Inflammatory macrophage (primary cell): ENCODE measurements around the gene CHST1.

Source experiments
- DNase-seq, 2 donors: peaks; one replicate each; pipeline ENCODE4 v3.0.0-alpha.2; 2020 to 2022

CHST1 gene

DNA sequence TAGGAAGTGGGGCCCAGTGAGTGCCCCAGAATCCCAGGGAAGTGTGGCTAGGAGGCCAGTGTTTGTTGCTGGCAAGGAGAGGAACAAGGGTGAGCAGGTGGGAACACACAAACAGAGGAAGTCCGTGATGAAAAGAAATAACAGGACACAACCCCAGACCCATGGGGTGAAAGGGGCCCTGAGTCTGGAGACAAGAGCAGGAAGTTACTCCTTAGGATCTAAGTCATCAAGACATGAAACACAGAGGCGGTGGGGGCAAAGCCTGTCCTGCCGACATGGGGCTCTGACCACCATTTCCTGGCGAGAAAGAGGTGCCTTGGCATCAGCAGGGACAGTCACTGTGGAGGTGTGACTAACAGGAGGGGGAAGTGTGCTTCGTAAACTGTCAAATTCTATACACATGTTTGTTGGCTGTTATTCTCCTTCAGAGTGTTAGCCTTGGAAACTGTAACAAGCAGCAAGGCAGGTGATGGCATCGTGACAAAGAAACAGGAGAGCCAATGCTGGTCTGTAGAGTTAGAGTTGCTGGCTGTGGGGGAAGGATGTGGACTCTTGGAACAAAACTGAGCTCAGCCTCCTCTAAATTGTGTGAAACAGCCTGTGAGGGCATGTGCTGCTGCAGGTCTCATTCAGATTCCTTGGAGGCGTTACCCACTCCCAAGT lies 21.7 kb downstream of the CHST1 start:
- DNase-seq, result no peak

DNA sequence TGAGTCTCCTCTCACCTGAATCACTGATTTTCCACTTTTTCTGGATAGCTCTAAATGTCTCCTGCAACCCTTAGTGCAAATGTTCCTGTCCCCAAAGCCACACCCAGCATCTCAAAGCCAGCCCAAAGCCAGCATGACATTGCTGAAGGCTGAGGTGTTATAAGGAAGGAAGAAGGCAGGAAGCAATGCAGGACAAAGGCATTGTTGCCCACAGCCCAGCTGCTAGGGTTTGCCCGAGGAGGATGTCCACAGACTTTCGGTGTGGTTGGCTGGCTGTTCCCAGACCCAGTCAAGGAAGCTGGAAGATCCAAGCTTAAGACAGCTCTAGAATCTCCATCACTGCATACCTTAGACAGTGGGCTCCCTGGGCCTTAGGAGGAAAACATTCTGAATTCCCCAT lies 23.5 kb downstream of the CHST1 start:
- DNase-seq, result no peak

DNA sequence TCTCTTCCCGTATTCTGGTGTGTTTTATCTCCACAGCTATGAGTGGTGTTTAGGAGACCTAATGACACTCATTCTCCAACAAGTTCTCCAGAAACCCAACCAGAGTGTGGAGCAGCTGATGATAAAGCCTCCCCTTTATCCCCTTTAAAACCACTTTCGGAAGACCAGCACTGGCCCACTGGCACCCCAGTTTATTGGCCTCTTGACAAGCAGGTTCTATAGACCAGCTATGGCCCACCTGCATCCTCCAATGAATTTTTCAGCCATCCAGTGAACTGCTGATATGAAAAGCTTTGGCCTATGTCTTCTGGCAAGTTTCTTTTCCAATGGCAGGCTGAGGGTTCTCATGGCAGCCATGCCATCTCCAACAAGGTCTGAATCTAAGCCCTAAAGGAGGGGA lies 27.4 kb downstream of the CHST1 start:
- DNase-seq, result no peak

DNA sequence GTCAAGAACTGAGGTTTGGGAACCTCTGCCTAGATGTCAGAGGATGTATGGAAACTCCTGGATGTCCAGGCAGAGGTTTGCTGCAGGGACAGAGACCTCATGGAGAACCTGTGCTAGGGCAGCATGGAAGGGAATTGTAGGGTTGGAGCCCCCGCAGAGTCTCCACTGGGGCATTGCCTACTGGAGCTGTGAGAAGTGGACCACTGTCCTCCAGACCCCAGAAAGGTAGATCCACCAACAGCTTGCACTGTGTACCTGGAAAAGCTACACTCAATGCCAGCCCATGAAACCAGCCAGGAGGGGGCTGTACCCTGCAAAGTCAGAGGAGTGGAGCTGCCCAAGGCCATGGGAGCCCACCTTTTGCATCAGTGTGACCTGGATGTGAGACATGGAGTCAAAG lies 29.5 kb downstream of the CHST1 start:
- no peak for DNase-seq

DNA sequence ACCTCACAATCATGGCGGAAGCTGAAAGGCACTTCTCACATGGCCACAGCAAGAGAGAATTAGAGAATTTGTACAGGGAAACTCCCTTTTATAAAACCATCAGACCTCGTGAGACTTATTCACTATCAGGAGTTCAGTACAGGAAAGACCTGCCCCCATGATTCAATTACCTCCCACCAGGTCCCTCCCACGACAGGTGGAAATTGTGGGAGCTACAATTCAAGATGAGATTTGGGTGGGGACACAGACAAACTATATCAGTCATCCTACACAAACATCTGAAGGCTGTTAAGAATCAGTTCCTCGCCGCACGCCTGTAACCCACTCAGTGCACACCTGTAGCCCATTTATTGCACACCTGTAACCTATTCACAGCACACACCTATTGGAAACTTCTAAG lies 39.8 kb downstream of the CHST1 start:
- DNase-seq, result no peak

DNA sequence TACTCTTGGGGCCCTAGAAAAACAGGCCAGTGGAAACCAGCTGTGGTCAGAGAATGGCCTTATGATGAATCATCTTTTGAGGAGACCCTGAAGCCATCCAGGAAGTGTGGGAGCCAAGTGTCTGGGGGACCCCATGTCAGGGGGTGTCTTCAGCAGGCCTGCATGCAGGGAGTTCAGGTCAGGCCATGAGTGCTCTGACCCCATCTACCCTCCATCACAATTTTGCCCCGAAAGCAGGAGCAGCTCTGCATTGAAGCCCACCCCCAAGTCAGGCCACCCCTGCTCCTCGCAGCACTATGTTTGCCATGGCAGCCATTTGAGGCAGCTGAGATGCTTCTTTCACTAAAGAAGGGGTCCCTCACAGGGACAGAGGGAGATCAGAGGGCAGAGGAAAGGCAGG lies 41.3 kb downstream of the CHST1 start:
- DNase-seq, result no peak

DNA sequence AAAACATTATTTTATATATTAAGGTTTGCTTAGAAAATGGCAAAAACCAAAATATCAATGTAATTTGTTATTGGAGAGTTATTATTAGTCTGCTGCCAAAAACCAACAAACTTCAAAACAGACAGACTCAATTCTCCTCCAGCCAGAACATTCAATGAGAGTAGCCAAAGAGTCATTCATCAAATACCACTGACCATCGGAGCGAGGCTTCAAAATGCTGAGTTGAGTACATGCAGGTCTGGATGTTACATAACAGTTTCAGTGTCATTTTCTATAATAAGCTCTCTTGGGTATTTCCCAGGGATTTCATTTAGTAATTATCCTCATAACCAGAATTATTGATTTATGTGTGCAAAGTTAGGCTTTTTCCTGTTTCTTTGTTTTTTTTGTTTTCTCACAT lies 42.6 kb downstream of the CHST1 start:
- DNase-seq, result no peak

DNA sequence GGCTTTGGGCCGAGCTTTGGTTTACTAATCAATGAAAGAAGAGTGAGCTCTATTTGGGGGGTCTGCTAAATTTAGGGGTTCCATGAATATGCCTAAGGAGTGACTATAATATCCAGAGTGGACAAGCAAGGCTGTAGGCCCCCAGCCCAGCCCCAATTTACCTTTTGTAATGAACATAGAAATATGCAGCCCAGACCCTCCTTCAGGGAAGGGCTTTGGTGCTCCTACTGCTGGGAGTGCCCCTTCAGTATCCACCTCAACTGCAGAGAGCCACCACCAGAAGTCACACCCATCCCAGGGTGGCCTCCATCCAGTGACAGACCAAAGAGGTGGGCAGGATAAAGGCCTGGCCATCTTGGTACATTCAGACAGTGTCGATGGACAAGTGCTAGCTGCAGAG lies 43.1 kb downstream of the CHST1 start:
- DNase-seq, result no peak

DNA sequence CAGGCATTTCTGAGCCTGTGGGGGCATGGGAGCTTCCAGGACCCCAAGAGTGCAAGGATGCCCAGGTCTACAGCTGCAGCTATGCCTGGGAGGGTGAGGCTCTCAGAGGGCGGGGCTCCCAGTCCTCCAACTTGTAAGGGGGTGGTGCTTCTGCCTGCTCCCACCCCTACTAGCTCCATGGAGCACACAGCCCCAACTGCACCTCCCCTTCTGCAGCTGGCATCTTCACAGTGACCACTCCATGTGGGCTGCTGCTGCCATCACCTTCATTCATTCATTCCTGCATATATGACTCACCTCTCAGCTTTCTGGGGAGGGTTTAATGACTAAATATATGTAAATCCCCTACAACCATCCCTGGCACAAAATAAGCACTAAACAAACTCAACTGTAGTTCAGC lies 43.8 kb downstream of the CHST1 start:
- DNase-seq, result no peak

DNA sequence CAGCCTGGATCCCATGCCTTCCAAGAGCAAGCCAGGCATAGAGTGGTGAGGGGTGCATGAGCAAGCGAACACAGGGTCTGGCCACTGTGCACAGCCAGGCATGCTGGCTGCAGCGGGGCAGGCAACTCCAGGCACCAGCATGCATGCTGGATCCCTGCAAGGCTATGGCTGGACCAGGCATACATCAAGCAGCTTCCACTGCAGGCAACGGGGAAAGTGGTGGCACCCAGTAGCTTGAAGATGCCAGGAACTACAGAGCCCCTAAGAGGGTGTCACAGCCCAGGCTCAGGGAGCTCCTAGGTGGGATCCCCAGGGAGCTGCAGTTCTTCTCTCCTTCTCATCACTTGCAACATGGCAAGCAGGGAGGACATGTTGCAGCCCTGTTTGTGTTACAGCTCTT lies 45.2 kb downstream of the CHST1 start:
- DNase-seq, result no peak

DNA sequence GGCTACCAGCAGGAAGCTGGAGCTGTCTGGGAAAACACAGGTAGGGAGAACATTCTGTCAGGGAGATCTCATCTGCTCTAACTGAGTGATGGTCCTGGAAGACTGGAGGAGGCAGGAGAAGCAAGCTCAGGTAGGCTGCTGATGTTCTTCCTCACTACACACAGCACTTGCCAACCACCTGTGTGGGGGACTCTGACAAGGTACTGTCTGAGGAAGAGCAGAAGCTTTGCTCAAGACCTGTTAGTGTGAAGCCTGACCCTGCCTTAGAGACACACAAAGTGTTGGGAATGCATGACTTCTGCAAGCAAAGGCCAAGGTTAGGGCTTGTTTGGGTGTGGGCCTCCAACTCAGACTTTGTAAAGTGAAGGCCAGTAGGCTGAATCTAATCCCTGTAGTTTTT lies 46.5 kb downstream of the CHST1 start:
- no peak for DNase-seq

DNA sequence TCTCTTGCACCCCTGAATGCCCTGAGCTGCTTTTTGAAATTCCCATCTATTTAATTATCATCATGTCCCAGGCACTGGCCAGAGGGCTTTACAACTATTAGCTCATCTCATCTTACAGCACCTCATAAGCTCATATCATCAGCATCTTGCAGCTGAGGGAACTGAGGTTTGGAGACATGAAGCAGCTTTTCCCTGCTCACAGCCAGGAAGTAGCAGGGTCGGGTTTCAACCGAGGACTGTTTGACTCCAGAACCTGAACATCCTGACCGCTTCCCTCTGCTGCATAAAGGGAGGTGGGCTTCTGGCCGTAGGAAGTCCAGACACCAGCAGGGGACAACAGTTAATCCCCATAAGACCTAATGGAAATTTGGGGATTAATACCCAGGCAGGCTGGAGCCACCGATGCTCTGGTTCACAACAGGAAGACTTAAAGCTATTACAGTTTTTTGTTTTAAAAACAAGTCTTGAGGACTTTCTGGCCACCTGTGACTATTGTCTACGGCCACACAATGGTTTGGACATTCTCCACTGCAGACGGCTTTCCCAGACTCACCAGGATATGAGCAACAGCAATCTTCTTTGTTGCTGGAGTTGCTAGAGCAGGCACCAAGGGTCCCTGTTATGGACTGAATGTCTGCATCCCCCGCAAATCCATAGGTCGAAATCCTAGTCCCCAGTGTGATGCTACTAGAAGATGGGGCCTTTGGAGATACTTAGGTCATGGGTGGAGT lies 47.4 kb downstream of the CHST1 start:
- DNase-seq, result no peak

DNA sequence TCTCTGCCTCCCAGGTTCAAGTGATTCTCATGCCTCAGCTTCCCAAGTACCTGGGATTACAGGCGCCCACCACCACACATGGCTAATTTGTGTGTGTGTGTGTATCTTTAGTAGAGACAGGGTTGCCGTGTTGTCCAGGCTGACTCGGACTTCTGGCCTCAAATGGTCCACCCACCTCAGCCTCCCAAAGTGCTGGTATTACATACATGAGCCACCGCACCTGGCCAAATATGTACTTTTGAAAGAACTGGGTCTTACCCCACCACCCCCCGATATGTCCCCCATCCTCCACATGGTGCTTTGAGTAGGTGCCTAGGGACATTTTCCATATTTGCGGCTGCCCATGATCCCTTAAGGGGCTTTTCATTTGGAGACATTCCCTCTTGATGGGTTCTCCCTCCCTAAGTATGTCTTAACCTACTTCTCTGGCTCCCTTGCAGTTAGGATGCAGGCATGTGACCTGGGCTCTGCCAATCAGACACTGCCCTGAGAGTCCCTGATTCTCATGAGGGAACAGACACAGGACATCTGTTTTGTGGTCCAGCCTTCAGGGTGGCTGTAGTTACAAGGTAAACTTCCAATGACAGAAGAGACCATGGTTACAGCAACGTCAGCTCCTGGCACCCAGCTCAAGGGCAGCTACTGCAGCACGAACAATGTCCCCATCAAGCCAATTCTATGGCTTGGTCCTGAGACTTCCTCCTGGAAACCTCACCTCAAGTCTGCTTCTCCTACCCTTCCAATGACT lies 48.4 kb downstream of the CHST1 start:
- DNase-seq, result no peak

DNA sequence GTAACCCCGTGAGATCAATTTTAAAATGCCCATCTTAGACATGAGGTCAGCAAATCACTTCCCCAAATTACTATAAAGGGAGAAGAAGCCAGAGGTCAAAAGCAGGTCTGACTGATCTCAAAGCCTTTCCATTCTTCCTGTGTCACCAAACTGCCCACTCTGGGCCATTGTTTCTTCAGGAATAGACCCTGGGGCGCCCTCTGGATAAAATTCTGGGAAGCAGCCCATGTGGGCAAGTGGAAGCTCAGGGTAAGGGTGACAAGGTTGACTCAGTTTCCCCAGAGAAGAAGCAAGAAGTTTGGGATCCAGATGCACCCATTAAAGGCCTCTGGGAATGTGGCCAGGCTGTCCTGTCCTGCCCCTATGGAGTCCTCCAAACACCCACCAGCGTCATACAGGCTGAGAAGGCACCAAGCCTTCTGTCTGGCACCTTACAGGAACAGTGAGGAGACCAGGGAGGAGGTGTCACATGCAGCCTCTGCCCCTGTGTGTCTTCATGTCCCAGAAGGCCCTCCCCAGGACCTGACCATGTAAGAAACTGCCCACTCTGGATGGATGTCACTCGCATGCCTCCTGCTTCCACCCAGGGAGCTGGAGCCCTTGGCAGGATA lies 50.1 kb downstream of the CHST1 start:
- DNase-seq, result no peak

DNA sequence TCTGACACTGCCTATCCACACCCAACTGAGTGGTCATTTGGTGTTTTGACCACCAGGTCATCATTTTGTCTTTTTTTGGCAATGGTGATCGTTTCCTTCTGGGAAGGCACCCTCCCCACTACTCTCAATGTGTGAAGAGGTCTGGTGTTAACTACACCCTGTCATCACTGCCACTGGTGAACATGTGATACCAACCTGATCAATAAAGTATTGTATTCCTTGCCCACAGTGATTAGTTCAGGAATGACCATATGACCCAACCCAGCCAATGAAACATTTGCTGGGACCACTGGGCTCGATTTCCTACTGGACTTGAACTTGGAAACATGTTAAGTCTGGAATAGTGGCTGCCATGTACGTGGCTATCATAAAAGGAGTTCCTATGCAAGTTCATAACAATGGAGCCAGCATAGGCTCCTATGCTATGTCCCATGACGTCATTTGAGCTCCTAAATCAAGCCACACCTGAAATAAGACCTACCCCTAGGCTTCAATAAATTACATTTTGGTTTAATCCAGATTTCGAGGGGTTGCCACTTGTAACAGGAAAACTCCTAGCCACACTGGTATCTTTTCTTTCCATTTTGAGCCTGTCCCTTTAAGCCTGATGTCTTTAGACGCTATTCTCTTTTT lies 51.1 kb downstream of the CHST1 start:
- DNase-seq, result no peak

DNA sequence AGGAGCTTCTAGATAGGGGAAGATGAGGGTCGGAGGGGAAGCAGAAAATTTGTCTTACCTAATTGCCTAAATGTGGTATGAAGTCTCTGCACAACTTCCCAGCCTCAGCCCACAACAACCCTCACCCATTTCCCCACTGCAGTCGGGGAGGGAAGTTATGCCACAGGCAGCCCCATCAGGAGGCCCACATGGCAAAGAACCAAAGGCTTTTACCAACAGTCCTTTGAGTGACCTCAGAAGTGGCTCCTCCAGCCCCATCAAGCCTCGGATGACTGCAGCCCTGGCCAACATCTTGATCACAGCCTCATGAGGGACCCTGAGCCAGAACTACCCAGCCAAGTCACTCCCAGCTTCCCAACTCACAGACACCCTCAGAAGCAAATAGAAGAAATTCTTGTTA lies 54.8 kb downstream of the CHST1 start:
- DNase-seq, result peak; percentile 77 to 88

DNA sequence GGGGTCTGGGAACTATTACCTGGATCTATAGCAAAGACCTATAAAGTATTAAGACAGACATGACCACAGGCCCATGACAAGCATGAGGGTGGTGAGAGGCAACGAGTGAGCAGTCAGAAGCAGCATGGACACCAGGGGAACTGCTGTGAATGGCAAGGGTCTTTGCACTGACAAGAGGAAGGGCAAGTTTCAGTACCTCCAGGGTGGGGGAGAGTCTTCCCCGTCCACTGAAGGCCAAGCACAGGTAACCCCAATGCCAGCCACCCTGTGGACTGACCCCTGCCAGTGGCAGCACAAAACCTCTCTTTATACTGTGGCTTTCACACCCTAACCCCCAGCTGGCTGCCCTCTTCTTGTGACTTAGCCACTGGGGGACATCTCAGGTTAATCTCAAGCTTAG lies 55.5 kb downstream of the CHST1 start:
- no peak for DNase-seq

DNA sequence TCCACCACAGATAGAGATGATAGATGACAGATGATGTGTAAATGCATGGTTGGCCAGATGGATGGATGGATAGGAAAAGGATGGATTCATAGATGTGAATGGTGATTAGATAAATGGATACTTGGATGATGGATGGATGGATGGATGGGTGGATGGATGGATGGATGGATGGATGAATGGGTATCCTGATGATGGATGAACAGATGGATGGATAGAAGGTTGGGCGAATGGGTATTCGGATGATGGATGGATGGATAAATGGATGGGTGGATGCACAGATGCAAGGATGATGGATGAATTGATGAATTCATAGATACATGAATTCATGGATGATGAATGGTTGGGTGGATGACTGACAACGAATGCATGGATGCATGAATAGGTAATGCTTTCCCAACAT lies 56.1 kb downstream of the CHST1 start:
- no peak for DNase-seq

DNA sequence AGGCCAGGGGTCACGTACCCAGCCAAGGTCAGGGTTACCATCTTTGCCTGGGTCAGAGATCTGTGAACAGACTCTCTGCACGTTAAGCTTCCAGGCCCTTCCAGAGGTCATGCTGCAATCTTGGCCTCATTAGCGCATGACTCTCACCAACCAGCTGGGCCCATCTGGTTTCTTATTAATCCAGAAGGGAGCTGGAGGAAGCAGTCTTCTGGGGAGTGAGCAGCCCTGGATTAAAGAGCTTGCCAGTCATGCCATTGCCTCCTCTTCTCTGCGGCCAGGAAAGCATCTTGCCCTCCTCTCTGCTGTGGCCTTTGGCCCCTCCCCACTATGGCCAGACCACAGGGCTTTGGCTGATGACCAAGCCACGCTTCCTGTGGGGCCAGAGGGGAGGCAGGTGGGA lies 57.4 kb downstream of the CHST1 start:
- no peak for DNase-seq

DNA sequence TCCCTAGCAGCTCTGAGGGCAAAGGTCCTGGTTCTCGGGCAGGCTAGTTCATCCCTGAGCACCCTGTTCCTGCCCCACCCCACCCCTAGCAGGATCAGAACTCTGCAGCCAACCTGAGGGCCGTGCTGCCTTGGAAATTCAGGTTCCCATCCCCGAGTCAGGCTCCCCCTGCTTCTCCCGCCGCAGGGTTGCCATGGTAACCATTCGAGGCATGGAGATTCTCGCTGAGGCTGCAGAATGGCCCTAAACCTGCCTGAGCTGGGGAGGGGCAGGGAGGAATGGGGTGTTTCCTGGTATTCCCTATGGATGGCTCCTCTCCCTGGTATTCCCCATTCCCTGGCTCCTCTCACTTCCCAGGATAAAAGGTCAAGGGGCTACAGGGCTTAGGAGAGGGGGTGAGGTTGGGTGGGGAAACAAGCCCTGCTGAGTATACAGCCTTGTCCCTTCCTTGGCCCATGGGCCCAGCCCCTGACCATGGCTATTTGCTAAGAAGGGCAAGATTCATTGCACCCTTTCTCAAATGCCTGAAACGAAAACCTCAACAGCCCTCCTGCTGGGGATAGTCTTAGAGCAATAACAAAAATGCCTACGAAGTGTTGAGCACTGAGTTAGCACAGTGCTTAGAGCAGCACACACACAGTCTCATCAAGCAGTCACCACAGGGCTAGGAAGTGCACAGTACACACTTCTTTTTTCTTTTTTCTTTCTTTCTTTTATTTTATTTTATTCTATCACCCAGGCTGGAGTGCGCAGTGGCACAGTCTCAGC lies 58.7 kb downstream of the CHST1 start:
- DNase-seq, result no peak

DNA sequence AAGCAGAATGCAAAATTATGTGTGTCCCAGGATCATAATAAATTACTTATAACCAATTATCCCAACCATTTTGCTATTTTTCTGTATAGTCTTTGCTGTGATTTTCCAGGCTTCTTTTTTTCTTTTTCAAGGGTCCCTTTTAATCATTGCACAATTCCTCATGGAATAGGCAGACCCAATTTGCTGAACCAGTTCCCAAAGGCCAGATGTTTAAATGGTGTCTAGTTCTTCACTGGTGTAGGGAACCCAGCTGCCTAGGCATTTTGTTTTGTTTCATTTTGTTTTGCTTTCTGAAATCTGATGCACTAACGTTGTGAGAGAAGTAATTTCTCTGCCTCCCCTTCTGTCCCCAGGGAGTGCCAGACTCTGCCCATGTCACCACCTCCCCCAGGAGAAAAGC lies 60.4 kb downstream of the CHST1 start:
- no peak for DNase-seq

DNA sequence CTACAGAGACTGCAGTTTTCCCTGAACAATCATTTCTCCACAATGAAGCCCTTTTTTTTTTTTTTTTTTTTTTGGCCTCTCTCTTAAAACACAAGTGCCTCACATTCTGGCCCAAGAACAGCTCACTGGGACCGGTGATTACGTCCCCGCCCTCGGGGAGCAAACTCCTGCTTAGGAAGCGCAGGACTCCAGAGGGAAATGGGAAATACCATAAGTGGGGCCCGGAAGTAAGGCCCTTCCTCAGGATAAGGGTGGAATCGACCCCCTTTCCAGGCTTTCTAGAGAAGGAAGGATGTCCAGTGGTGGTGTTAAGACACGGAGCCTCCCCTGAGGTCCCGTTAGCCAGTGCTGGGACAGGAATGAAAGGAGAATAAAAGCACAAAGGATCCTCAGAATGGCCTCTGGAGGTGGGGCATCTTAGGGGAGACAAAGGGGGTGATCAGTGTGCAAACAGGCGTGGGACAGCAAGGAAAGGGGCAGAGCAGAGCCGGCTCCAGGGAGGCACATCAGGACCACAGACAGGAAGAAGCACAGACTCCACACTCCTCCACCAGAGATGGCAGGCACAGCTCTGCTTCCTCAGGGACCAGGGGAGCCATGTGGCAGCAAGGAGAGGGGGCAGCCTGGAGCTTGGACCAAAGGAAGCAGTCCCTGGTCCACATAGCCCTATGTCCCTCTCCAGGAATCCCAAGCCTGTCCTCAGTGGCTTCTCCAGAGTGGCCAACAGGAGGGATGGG lies 61.3 kb downstream of the CHST1 start:
- DNase-seq, result no peak
